HT1080 (cell line): ENCODE measurements around the gene RHOC. TPM values are rescaled to one million over a fixed set of nuclear protein-coding genes. Genes with fewer than 3 reads are reported as not detected.

Experiments
- DNase-seq: peaks from one replicate; pipeline ENCODE4 v3.0.0-alpha.2; 2015; ENCODE audit warnings: low read depth
- total RNA-seq: library from RNA; depleted of rRNA; stranded (reverse); fragments of >200 nt; shearing (Covaris generic); gene quantifications from 2 replicates; pipeline ENCODE4 v1.2.3, GENCODE V29; 2014; rRNA removed

The RHOC gene
- total RNA-seq, 1 experiment from 2014 or later, result 325 TPM

GRCh38 chr1:112686835-112687234 lies 20.1 kb downstream of the RHOC start:
- DNase-seq, result no peak

DNA sequence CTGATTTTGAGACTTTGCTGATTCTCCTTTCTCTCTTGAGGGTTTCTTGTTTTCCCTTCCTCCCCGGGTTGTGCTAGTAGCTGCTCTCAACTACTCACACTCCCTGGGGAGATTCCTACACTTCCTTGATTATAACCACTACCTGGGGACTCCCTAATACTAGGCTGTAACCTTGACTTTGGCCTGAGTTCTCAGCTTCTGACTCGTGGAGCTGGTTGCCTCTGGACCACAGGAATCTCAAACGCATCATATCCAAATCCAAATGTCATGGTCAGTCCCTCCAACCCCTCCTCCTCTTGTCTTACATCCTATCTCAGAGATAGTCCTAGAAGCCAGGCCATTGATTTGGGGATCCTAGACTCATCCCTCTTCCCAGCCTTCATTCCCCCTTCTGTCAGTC lies 20.5 kb downstream of the RHOC start:
- DNase-seq, result no peak

DNA sequence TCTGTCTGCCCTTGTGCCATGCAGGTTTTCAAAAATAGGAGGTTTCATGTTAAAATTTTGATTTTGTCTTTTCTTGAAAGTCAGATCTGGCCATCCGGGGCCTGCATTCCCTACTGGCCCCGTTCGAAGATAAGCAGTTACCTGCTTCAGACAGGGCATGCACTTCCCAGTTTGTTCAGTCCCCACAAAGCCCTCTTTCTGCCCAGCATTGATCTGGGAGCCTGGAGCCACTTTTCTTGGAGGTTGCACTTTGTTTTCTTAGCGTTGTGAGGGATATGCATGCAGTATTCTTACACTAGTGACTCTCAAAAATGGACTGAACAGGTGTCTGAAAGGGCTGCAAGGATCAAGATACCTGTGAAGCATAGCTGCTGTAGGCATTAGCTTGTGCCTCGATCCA lies 21.0 kb downstream of the RHOC start:
- DNase-seq, result no peak

DNA sequence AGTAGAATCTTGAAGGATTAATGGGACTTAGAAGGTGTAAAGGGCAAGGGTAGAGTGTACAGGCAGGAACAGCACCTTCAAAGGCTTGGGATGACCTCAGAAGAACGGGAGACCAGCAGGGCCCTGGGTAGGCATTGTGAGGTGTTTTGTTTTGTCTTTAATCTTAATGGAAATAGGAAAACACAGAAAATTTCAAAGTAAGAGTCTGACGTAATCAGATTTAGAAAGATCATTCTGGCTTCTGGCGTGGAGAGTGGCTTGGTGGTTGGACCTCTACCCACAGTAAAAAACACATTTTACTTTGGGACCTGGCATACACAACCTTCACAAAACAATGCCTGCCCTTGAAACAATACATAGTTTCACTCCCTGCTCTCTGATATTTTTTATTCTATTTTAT lies 28.3 kb downstream of the RHOC start:
- no peak for DNase-seq

DNA sequence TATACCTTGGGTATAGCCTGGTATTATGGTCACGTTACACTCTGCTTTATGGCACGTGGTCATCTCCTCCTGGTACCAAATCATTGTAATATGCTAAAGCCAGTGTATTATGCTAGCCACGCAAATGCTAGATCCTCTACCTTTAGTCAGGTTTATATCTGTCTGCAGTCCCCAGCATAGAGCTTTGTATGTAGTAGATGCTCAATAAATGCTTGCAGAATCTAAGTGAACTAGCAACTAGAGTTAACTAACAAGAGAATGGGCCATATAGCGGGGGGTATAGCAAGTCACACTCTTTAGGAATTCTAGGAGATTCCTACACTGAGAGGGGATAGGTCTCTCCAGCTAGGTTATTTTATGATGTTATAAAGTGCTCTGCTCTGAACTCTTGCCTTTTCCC lies 29.4 kb downstream of the RHOC start:
- no peak for DNase-seq

- DNase-seq, result no peak
These were observed 30.4 kb downstream of the RHOC start for GRCh38 chr1:112676543-112676942.

DNA sequence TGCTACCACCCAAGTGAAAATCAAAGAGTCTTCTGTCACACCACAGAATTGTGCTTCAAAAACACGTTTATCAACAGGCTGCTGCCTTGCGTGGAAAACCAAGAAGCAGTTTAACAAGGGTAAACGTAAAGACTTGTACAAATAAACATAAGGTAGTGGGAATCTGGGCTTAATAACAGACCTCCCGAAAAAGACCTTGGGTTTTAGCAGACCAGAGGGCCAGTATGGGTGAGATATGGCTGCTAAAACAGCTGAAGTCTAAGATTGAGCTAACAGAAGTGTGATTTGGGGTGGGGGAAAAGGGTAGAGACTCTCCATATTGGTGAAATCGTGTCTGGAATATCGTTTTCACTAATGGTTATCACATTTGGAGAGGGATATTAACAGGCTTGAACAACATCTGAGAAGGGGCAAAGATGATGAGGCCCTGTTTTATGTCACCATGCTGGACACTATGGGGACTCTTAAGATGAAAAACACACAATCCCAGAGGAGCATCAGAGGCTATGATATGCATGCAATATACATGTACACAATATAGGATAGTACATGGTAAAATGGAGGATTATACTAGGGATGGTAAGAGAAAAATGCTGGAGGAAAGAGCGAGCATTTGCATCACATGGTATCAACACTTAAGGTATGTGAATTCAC lies 31.1 kb downstream of the RHOC start:
- DNase-seq, result no peak

- peak; percentile 23 for DNase-seq
These were observed 31.8 kb downstream of the RHOC start for GRCh38 chr1:112674986-112675727.

DNA sequence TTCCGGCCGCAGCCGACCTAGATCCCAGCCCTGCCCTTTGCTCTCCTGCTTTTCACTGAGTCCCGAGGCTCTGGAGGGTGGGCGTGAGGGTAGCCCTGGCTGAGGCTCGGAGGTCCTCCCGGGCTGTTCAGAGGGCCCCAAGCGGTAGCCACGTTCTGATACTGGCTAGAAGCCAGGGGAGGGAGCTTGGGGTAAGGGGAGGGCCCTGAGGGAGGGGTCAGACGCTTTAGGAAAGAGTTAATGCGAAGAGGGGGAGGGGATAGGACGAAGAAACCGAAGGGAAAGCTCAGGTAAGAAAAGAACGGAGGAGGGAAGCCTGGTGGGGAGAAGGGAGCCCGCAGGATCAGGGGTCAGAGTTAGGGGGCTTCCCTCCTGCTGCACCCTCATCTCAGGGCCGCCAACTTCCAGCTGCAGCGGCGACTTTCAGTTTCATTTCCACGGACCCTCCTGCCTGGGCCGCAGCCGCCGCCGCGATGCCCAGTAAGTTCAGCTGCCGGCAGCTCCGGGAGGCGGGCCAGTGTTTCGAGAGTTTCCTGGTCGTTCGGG lies 32.4 kb downstream of the RHOC start, which contains the start of gene MOV10:
Gene MOV10 (plus strand): TSS at position 220 of the 546 bp plus-strand sequence. CDS start 254 bp downstream, at position 474.
- DNase-seq, result peak; percentile 66

DNA sequence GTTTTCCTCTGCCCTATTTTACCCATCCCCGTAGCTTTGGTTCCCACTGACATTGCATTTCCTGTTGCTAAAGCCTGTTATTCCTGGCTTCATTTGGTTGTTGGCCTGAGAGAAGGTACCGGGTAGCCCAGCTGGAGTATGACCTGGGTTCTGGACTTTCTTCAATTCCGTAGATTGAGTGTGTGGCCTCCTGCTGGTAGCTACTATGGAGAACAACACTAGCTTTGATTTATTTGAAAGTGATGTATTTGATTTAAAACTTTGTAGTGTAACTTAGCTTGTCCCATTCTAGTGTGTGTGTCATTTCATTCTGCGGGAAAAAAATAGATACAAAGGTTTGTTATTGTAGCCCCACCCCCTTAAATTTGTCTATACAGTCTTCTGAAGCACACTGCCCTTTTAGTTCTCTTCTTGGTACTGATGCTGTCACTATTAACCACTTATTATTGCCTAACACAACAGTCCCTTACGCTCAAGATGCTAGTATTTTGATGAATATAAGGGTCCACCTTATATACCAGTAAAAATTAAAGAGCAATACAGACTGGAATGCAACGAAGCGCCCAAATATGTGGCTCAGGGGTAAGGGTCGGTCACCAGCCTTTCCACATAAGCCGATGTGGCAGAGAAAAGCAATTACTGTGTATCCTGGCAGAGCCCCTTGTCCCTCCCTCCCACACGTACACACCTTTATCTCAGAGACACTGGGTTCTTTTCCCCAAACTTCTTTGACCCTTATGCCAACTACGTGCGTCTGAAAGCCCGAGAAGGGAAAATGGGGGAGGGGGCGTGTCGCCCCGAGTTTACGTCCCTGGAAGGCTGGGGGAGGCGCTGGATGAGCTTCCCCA lies 33.1 kb downstream of the RHOC start:
- DNase-seq, result peak; percentile 53

GRCh38 chr1:112672842-112673241 lies 34.1 kb downstream of the RHOC start:
- DNase-seq, result no peak

DNA sequence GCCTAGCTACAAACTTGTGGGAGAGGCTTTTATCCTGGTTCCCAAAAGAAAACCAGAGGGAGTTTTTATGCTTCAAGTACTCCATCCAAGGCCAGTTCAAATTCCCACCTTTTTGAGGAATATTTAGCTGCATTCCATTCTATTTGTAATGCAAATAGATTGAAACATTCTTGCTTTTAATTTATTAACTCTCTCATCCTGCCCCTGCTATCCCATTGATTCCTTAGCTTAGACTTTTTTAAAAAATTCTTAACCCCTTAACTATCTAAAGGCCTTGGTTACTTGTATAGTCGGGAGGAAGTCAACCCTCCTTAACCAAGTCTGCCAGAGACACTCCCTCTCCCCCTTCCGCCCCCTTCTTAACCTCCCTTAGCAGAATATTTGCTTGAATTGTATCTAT lies 34.9 kb downstream of the RHOC start:
- DNase-seq, result no peak

- DNase-seq, result no peak
These were observed 40.0 kb downstream of the RHOC start for GRCh38 chr1:112666946-112667345.

GRCh38 chr1:112665857-112666256 lies 41.1 kb downstream of the RHOC start:
- DNase-seq, result no peak

GRCh38 chr1:112651205-112651604 lies 55.7 kb downstream of the RHOC start:
- DNase-seq, result no peak

Other genes with a start within 250 kb of the RHOC start
- gene WNT2B, start 198.2 kb downstream of the RHOC start, total RNA-seq, result 0.02 TPM in 1 of 2 replicates, not detected in the other
- 19.3 and 23.3 TPM in 2 replicates for gene ST7L, start 88.0 kb downstream of the RHOC start, total RNA-seq
- gene CAPZA1, start 87.3 kb downstream of the RHOC start, total RNA-seq, result 240 and 250 TPM in 2 replicates
- 41.5 and 58.9 TPM in 2 replicates for gene MOV10, start 32.5 kb downstream of the RHOC start, total RNA-seq
- gene PPM1J, start 8.2 kb upstream of the RHOC start, total RNA-seq, result 0.27 and 0.59 TPM in 2 replicates
- 113 and 130 TPM in 2 replicates for gene SLC16A1, start 249.1 kb upstream of the RHOC start, total RNA-seq